ENCODE data around the gene USF2.

USF2 gene

GRCh38 chr19:35298561-35298972 is 29.8 kb downstream of the USF2 start:
- DNase-seq (ENCODE audit: low read depth in 2 of 2): no peak

GRCh38 chr19:35299523-35300338 is 31.0 kb downstream of the USF2 start:
- no peak for DNase-seq (ENCODE audit: low read depth in 2 of 2)

GRCh38 chr19:35300339-35300649 is 31.5 kb downstream of the USF2 start:
- no peak for DNase-seq (ENCODE audit: low read depth in 2 of 2)

GRCh38 chr19:35301961-35302360 is 33.2 kb downstream of the USF2 start:
- DNase-seq (ENCODE audit: low read depth in 2 of 2): no peak

- no peak for DNase-seq (ENCODE audit: low read depth in 2 of 2)
Observed at GRCh38 chr19:35302446-35302845, 33.7 kb downstream of the USF2 start.

DNA sequence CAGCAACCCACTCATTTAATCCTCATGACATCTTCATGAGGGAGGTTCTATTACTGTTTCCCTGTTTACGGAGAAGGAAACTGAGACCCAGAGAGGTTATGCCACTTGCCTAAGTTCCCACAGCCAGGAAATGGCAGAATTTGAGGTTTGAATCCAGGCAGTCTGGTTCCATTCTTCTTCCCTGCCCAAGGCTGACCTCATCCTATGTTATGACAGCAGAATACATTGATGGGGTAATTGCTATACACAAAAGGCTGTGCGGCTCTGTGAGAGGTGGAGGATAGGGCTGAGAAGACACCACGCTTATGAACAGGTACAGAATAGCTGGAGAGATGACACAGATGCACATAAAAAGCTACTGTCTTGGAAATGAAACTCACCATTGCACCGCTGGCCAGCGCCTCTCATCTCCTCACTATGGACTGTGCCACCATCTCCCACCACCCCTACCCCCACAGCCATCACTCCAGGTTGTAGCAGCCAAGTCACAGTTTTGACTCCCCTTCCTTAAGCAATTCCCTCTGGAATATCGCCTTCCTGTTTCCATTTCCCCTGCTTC is 34.7 kb downstream of the USF2 start:
- no peak for DNase-seq (ENCODE audit: low read depth in 2 of 2)

DNA sequence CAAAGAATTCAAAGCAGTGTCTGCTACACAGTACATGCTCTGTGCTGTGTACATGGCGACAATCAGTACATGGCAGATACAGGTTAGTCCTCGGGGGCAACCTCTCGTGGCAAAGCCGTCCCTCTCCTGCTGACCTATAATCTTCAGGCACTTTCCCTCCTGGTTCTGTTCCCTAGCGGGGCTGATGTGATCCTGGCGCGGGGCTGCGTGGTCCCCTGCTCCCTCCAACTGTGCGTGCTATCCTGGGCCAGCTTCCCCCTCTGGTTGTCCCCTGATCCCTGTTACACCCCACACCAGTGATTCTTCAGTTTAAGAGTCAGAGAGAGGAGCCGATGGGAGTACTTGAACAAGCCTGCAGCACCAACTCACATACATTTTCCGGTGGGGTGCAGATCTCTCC is 35.3 kb downstream of the USF2 start:
- no peak for DNase-seq (ENCODE audit: low read depth in 2 of 2)

DNA sequence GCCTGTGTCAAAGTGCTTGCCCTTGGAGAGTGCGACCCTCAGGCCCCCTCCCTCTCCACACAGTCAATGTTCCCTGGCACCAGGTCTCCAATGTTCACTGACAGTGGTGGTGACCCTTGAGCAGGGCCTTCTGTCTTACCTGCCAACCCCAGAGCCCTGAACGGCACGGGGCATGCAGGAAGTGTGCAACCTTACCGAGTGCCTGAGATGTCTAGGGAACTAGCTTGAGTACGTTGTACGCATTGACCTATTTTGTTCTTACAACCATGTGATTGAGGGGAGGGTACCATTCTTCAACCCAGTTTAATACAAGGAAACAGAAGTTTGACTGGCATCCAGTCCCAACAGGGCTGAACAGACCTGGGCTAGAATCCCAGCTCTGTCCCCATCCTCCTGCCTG is 36.4 kb downstream of the USF2 start:
- no peak for DNase-seq (ENCODE audit: low read depth in 2 of 2)

- no peak for DNase-seq (ENCODE audit: low read depth in 2 of 2)
Observed at GRCh38 chr19:35306473-35307246, 37.9 kb downstream of the USF2 start.

DNA sequence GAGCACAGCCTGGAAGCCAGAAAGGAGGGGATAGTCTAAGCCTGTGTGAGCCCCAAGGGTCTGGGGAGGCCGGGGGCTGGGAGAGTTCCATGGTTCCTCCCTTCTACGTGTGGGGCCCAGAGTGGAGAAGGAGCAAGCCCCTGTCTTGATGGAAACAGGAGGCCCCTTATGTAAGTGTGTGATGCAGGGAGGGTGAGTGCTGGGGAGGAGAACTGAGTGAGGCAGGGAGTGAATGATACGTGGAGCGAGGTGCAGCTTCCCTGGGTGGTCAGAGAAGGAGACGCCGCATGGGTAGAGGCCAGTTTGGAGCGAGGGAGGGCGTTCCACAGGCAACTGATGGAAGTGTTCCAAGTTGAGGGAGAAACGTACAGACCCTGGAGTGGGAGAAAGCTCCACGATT is 39.2 kb downstream of the USF2 start:
- DNase-seq (ENCODE audit: low read depth in 2 of 2): no peak

- DNase-seq (ENCODE audit: low read depth in 2 of 2): no peak
Observed at GRCh38 chr19:35308910-35309309, 40.1 kb downstream of the USF2 start.

GRCh38 chr19:35309481-35310279 is 40.9 kb downstream of the USF2 start:
- no peak for DNase-seq (ENCODE audit: low read depth in 2 of 2)

- DNase-seq (ENCODE audit: low read depth in 2 of 2): no peak
Observed at GRCh38 chr19:35310331-35310730, 41.6 kb downstream of the USF2 start.

- DNase-seq (ENCODE audit: low read depth in 2 of 2): no peak
Observed at GRCh38 chr19:35310811-35311465, 42.2 kb downstream of the USF2 start.

DNA sequence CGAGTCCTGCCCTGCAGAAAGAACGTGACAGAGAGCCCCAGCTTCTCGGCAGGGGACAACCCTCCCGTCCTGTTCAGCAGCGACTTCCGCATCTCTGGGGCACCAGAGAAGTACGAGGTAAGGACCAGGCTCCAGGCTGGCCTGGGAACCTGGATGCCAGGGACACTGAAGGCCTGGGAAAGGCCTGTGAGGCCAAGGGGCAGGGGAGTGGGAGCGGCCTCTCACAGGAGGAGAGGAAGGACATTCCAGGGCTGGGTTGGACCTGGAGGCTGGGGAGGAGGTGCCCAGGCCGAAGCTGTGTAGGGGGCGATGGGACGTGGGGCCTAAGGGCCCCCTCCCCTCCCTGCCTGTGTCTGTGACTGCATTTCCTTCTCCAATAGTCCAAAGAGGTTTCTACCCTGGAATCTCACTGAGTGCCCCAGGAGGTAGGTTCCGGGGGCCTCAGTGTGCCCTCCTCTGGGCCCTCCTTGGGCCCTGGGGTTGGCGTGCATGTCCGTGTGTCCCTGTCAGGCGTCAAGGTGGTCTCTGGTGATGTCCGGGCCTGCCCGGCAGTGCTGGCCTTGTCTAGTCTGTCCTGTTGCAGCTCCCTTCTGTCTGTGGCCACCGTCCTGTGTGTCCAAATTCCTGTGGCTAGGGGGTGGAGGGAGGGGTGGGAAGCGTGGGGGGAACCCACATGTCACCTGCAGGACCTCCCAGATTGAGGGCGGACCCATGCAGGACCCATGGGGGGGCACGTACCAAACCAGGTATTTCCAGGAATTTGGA is 43.3 kb downstream of the USF2 start:
- DNase-seq (ENCODE audit: low read depth in 2 of 2): no peak

DNA sequence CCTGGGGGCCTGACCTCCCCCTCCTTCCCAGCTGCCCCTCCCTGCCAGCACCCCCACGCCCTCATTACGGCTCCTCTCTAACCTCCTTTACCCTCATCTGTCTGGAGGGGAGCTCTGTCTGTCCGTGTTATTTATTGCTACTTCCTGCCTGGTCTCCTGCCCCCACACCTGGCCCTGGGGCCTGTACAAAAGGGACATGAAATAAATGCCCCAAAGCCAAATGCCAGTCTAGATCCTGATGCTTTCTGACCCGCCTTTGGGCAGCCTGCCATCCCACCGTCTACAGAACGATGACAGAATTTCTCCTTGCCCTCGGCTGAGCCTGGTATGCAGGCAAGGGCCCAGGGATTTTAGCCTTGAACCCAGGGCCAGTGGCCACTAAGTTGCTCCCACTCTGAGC is 44.8 kb downstream of the USF2 start:
- no peak for DNase-seq (ENCODE audit: low read depth in 2 of 2)

DNA sequence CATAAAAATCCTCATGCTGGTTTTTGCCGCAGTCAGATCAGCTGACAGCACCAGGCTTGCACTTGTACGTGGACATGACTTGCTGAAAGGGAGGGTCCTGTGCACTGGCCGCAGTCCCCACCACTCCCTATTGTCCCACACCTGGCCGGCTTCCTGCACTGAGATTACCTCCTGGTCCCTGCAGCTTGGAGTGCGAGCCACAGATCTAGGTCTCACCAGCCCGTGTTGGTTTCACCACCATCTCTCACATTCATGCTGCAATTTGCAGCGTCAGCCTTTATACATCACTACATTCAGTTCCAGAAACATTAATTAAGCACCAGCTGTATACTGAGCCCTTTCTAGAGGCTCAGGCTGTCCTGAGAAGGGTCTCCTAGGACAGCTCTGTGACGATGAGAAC is 45.3 kb downstream of the USF2 start:
- no peak for DNase-seq (ENCODE audit: low read depth in 2 of 2)

DNA sequence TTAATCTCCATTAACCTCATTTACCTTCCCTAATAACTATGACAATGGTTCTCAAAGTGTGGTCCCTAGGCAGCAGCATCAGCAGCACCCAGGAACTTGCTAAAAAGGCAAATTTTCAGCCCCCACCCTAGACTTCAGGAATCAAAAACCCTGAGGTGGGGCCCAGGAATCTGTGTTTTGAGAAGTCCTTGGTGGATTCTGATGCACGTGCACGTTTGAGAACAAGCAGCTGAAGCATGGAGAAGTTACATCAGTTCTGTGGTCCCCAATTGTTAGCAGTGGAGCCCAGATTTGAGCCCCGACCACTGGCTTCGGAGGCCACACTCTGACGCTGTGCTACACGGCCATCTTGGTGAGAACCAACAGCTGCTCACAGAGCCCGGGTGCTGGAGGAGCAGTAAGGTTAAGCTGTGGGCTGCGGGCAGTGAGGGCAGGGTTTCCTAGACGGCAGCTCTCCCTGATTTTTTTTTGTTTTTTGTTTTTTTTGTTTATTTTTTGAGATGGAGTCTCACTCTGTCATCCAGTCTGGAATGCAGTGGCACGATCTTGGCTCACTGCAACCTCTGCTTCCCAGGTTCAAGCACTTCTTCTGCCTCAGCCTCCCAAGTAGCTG is 46.2 kb downstream of the USF2 start:
- no peak for DNase-seq (ENCODE audit: low read depth in 2 of 2)

GRCh38 chr19:35315883-35316282 is 47.1 kb downstream of the USF2 start:
- no peak for DNase-seq (ENCODE audit: low read depth in 2 of 2)

GRCh38 chr19:35316560-35316959 is 47.8 kb downstream of the USF2 start:
- DNase-seq (ENCODE audit: low read depth in 2 of 2): no peak
